A549 (cell line): ENCODE results near the gene FBLN7.

ENCODE experiments used
- CEBPB ChIP-seq, 2 experiments: fragments of >200 bp in 1 of 2; sonication (Bioruptor Twin) in 1 of 2; formaldehyde crosslinking in 1 of 2; IDR thresholded peaks; 2 replicates each; pipeline ENCODE4 v1.6.1; 2012 to 2016
- CTCF ChIP-seq: fragments of >200 bp; sonication (Bioruptor Twin); formaldehyde crosslinking; IDR thresholded peaks from 3 replicates; pipeline ENCODE4 v1.5.1; 2016
- EP300 ChIP-seq, 2 experiments: fragments of >200 bp; sonication (Bioruptor Twin); formaldehyde crosslinking; IDR thresholded peaks; 2 replicates in 1 of 2; 3 replicates in 1 of 2; pipeline ENCODE4 v1.6.1; 2016 to 2017
- HOXB5 ChIP-seq: fragments of 250-450 bp; sonication (Bioruptor Pico); IDR thresholded peaks from 2 replicates; pipeline ENCODE4 v1.5.0; 2020; ENCODE audit warnings: mild to moderate bottlenecking, moderate library complexity
- JUNB ChIP-seq: fragments of >200 bp; sonication (Bioruptor Twin); formaldehyde crosslinking; IDR thresholded peaks from 2 replicates; pipeline ENCODE4 v1.6.1; 2016
- MAX ChIP-seq: IDR thresholded peaks from 2 replicates; pipeline ENCODE4 v1.6.1; 2012
- POLR2A ChIP-seq: IDR thresholded peaks from 2 replicates; pipeline ENCODE4 v1.6.1; 2012; ENCODE audit warnings: mild to moderate bottlenecking, low read length
- RCOR1 ChIP-seq: fragments of 150-350 bp; IDR thresholded peaks from 2 replicates; pipeline ENCODE4 v1.6.1; 2014; ENCODE audit warnings: antibody characterized with exemption, low read length, low read depth
- REST ChIP-seq: fragments of 200-600 bp; sonication (generic); IDR thresholded peaks from 2 replicates; pipeline ENCODE4 v1.6.1; 2016; ENCODE audit warnings: antibody characterized with exemption, mild to moderate bottlenecking, moderate library complexity
- SMC3 ChIP-seq: fragments of >200 bp; sonication (Bioruptor Twin); formaldehyde crosslinking; IDR thresholded peaks from 3 replicates; pipeline ENCODE4 v1.6.1; 2018; ENCODE audit warnings: inconsistent platforms
- TF ChIP-seq, protein P1 (sequence below): fragments of >200 bp; sonication (Bioruptor Twin); formaldehyde crosslinking; IDR thresholded peaks from 3 replicates; pipeline ENCODE4 v1.6.1; 2016
- TF ChIP-seq, protein P2 (sequence below): fragments of 450-650 bp; IDR thresholded peaks from 2 replicates; pipeline ENCODE4 v1.6.1; 2014; ENCODE audit warnings: antibody characterized with exemption

GRCh38 chr2:112170495-112170894, 32.3 kb downstream of the FBLN7 start:
- TF ChIP-seq CEBPB (IDR thresholded peaks at IDR 0.05), result no peak
- no peak for TF ChIP-seq CTCF
- no peak for TF ChIP-seq POLR2A
- TF ChIP-seq SMC3, result no peak
- no peak for TF ChIP-seq JUNB
- no peak for TF ChIP-seq EP300 (IDR thresholded peaks at IDR 0.05)
- no peak for TF ChIP-seq HOXB5 (CRISPR knock-in tag)
- TF ChIP-seq REST, result no peak
- TF ChIP-seq RCOR1, result no peak
- TF ChIP-seq, protein P1, sequence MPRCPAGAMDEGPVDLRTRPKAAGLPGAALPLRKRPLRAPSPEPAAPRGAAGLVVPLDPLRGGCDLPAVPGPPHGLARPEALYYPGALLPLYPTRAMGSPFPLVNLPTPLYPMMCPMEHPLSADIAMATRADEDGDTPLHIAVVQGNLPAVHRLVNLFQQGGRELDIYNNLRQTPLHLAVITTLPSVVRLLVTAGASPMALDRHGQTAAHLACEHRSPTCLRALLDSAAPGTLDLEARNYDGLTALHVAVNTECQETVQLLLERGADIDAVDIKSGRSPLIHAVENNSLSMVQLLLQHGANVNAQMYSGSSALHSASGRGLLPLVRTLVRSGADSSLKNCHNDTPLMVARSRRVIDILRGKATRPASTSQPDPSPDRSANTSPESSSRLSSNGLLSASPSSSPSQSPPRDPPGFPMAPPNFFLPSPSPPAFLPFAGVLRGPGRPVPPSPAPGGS, result no peak
- no peak for TF ChIP-seq MAX
- TF ChIP-seq, protein P2, sequence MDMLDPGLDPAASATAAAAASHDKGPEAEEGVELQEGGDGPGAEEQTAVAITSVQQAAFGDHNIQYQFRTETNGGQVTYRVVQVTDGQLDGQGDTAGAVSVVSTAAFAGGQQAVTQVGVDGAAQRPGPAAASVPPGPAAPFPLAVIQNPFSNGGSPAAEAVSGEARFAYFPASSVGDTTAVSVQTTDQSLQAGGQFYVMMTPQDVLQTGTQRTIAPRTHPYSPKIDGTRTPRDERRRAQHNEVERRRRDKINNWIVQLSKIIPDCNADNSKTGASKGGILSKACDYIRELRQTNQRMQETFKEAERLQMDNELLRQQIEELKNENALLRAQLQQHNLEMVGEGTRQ, result no peak
